CD4-positive, alpha-beta T cell treated with Interleukin-1 beta for 1 hour (primary cell): ENCODE measurements around the gene KCNJ6.
"Not testable (repeated sequence)": the region's sequence is repeated elsewhere in the genome, so short reads cannot be mapped to it uniquely, and the experiment has no call there.

ENCODE experiments used
- DNase-seq, 2 donors: peaks; one replicate each; pipeline ENCODE4 v3.0.0-alpha.2; 2020 to 2022

The KCNJ6 gene

DNA sequence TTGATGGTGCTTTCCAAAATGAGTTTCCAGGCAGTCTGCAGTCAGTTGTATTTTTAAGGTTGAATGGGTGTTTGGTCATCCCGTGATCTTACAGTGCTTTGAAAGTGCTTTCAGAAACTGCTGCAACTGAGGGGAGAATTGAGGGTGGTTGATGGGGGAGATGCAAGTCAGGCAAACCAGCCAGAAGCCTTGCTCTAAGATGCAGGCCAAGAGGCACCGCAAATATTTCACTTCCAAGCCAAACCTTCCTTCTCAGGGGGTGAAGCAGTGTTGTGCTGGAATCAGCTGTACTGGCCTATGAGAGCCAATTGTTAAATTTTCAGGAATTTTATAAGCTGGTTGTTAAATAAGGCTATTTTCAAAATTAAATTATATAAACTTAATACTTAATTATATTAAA lies 151.6 kb downstream of the KCNJ6 start:
- no peak for DNase-seq

- DNase-seq = no peak
These were observed 153.0 kb downstream of the KCNJ6 start for GRCh38 chr21:37763298-37763697.

GRCh38 chr21:37762606-37763005 lies 153.7 kb downstream of the KCNJ6 start:
- no peak for DNase-seq

DNA sequence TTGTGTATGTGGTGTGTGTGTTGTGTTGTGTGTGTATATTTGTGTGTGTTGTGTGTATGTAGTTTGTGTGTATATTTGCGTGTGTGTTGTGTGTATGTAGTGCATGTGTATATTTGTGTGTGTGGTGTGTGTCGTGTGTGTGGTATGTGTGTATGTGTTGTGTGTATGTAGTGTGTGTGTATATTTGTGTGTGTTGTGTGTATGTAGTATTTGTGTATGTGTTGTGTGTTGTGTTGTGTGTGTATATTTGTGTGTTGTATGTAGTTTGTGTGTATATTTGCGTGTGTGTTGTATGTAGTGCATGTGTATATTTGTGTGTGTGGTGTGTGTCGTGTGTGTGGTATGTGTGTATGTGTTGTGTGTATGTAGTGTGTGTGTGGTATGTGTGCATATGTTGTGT lies 154.9 kb downstream of the KCNJ6 start:
- DNase-seq = not testable (repeated sequence)

DNA sequence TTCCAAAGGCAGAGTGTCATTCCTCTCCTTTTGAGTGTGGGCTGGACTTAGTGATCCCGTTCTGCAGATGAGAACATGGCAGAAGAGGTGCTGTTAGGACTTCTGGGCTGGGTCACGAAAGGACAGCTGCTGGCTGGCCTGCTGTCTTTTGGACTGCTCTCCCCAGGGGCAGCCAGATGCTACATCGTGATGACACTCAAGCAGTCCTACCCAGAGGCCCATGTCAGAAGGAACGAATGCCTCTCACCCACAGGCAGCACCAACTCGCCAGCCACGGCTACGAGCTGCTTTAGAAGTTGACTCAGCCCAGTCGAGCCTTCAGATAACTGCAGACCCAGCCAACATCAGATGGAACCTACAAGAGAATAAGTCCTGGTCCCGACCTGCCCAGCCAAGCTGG lies 156.5 kb downstream of the KCNJ6 start:
- no peak for DNase-seq

DNA sequence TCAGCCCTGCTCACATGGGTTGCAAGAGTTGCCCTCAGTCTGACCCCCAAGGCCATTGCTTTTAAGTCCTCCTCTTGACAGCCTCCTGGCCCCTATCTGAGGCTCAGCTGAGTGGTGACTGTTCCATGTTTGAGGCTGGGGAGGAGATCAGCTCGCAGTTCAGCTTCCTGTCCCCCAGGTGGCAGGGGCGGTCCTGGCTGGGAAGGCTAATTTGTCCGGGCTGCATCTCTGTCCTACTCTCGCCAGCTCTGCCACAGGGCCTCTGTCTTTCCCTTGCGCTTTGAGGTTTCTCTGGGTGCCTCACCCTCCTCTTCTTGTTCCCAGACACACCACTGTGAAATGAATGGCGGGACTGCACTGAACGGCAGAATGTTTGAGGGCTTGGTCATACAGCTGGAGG lies 157.3 kb downstream of the KCNJ6 start:
- peak in 1 of 2 donors; percentile 8 for DNase-seq

DNA sequence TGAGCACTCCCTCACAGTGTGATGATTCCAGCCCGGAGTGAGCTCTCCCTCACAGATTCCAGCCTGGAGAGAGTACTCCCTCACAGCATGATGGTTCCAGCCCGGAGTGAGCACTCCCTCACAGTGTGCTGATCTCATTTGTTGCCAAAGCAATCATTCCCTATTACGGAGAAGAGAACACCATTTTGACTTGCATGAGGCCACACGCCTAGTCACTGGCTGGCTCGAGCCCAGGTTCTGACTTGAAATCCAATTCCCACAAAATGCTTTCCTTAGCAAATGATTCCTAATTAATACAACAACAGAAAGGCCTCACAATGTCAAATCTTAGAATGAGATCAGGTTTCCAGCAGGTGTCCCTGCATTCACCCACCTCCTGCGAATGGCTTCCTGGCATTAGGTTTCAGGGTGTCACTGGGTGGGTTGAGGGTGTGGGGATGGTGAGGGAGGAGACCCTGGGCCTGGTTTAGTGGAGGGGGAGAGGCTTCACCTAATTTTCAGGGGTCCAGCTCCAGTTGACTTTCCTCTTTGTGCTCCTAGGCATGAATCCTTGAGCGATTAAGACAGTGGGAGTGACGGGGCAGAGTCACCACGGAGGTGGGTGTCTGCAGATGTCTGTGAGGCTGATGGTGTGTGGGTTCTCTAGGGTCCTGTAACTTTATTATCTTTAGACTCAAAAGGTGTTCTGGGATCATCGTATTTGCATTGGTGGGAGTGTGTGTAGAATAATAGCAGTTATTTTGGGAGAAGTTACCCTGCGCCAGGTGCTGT lies 158.5 kb downstream of the KCNJ6 start:
- no peak for DNase-seq

DNA sequence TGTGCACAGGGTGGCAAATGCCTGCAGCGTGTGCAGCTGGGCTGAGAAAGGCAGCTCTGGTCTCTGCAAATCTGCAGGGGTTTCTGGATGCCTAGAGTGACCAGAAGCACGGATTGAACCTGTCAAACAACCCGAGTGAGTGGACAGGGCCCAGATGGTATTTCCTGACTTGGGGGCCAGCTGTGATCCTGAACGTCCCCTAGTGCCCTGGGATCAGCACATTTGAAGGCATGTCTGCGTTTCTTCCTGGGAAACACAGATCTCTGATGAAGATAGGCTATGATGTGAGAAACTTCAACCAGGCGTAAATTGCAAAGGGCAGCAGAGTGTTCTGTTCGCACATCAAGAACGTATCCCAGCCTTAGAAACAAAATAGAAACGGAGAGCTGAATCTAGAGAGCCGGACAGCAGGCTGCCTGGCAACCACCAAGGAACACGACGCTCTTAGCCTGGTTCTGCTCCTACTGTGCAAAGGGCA lies 163.1 kb downstream of the KCNJ6 start:
- DNase-seq = no peak

- no peak for DNase-seq
These were observed 164.8 kb downstream of the KCNJ6 start for GRCh38 chr21:37751268-37751975.

DNA sequence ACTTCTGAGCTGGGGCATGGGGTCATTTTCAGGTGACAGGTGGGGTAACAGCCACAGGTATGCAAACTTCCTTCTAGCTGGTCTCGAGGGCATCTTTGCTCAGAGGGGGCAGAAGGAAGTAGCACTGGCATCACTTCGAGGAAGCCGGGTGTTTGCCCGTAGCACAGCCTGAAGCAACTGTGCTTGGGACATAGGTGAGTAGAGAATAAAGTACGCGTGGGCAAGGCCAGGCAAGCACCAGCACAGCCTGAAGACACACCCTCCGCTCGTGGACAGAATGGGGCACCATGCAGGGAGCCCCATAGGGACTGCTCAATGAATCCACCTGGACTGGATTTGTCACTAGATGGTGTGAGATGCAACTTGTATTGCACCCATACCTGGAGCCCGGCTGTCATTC lies 167.1 kb downstream of the KCNJ6 start:
- DNase-seq = no peak

- no peak for DNase-seq
These were observed 167.9 kb downstream of the KCNJ6 start for GRCh38 chr21:37748351-37748750.

GRCh38 chr21:37746849-37747248 lies 169.4 kb downstream of the KCNJ6 start:
- DNase-seq = no peak

GRCh38 chr21:37744551-37744950 lies 171.7 kb downstream of the KCNJ6 start:
- DNase-seq = no peak

GRCh38 chr21:37742532-37742931 lies 173.7 kb downstream of the KCNJ6 start:
- DNase-seq = no peak

DNA sequence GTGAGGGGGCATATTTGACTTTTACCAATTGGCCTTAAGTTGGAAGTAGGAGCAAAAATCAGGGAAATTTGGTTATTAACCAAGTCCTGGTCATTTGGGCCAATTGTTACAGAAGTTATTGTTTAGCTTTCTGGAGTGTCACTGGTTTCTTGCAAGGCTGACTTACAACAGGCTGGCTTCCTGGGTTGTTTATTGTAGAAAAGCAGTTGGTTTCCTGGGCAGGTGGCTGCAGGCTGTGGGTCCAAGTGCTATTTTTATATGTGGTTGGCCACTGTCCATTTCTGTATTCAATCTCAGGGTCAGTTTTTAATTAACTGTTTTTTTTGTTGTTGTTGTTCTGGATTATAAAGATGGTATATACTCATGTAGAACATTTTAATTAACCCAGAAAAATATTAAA lies 174.1 kb downstream of the KCNJ6 start:
- DNase-seq = no peak

GRCh38 chr21:37737996-37738395 lies 178.3 kb downstream of the KCNJ6 start:
- no peak for DNase-seq

DNA sequence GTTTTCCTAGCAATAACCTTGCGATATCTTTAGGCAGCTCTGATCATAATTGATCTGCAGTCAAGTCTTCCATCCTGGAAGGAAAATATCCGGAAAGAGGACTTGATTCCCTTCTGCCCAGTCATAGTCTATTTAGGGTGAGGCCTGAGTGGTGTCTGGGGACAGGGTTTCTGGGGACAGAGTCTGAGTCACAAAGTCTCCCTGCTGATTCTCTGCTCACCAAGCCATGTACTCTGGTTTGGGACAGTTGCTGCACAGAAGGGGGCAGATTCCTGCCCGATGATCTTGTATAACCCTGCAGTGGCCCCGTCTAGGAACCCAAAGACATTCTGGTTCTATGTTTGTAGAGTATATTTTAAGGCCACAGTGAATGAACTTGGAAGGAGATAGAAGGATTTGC lies 178.8 kb downstream of the KCNJ6 start:
- no peak for DNase-seq

- DNase-seq = no peak
These were observed 181.4 kb downstream of the KCNJ6 start for GRCh38 chr21:37734846-37735245.

GRCh38 chr21:37732927-37733326 lies 183.3 kb downstream of the KCNJ6 start:
- DNase-seq = no peak

DNA sequence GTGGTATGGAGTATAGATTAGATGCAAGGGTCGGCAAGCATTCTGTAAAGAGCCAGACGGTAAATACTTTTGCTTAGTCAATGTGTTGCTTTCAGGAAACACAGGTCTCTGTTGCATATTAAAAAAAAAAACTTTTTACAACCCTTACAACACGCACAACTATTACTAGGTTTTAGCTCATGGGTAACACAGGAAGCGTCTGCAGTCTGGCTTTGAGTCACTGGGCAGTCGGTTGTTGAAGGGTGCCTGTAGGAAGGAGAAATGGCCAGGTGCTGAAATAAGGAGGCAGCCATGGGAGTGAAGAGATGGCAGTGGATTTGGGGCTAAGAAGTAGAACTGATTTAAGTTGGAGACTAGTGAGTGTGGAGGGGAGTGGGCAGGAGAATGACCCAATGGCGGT lies 192.1 kb downstream of the KCNJ6 start:
- no peak for DNase-seq

DNA sequence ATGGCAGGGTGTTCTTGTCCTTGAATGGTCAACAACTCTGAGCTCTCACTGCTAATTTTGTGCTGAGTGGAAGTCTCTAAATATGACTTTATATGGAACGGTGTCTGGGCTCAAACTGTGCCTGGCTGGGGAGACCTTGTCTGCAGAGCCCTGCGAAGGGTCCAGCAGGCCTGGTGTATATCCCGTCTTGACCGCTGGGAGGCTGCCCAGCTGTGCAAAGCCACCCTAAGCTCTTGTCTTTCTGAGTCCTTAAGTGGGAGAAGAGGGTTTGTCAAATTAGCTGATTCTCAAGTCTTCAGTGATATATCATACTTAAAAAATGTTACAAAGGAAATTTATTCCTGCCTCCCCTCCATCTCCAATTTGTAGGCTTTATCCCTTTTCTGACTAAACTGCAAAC lies 198.7 kb downstream of the KCNJ6 start:
- DNase-seq = no peak

GRCh38 chr21:37712569-37712934 lies 203.7 kb downstream of the KCNJ6 start:
- not testable (repeated sequence) for DNase-seq

DNA sequence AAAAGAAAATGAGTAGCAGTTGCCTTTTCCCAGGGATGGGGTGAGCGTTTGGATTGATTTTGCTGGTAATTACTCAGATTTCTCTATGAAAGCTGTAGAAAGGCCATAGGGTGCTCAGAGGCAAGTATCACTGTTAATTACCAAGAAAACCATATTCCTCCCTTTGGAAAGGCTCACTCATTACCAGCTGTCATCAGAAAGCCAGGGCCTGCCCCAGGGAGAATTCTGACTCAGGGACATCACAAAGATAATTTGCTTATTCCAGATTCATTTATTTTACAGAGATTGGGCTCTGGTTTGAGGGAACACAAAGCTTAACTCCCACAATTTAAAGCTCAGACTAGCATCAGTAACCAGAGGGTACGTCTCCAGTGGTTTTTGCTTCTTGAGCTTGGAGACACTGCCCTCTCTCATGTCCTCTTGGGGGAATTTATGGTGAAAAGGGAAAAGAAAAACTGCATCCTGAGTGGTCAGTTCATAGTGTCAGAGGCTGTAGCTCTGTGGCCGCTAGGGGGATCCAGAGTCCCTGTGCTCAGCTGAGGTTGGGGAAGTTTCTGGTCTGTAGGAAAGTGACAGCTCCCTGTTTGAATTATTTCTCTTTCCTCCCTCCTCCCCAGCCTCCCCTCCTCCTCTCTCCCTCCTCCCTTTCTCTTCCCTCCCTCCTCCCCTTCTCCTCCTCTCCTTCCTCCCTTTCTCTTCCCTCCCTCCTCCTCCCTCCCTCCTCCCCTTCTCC lies 204.3 kb downstream of the KCNJ6 start:
- DNase-seq = peak; percentile 12 to 34
